Skeletal muscle cell (primary cell): ENCODE measurements around the gene MYH10.

Source experiments
- DNase-seq: peaks from one replicate; pipeline ENCODE4 v3.0.0-alpha.2; 2010; ENCODE audit warnings: low read depth
- H3K4me3 ChIP-seq: 2 replicates; pipeline ENCODE4 v1.5.1; 2011; ENCODE audit warnings: low read depth, mild to moderate bottlenecking, control low read depth, low read length, moderate library complexity

The MYH10 gene

DNA sequence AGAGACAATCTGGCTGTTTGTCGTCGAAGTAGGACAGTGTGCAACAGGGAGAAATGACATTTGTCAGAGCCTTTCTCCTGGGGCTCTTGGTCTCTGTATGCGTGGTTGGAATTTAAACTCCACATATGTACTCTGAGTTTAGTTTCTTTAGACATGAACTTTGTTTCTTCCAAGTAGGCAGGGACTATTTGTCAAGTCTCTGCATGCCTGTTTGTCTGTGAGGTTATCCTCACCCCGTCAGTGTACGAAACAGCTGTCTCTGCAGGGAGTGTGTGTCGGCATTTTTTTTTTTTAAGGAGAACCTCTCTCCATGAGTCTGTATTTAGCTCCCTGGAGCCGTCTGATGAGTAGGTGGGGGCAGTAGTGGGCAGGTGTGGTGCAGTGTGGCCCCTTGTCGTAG, 165.2 kb downstream of the MYH10 start:
- no peak overlapping the region for H3K4me3 ChIP-seq
- DNase-seq: no peak

DNA sequence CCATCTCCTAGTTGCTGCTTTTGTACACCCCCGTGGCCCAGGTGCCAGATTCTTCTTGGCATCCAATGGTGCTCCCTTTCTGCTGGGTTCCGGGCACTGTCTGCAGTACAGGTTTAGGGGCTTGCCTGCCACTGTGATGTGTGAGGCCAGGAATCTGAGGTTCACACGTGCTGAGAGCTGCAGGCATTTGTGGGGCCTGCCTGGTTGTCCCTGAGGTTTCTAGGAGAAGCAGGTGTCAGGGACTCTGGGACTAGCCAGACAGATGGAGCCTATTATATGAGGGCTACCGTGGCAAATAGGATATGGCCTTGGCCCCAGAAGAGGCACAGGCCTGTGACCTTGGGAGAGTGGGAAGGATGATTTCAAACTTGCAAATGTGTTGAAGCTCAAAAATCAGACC, 165.6 kb downstream of the MYH10 start:
- H3K4me3 ChIP-seq: no peak overlapping the region
- DNase-seq: no peak

DNA sequence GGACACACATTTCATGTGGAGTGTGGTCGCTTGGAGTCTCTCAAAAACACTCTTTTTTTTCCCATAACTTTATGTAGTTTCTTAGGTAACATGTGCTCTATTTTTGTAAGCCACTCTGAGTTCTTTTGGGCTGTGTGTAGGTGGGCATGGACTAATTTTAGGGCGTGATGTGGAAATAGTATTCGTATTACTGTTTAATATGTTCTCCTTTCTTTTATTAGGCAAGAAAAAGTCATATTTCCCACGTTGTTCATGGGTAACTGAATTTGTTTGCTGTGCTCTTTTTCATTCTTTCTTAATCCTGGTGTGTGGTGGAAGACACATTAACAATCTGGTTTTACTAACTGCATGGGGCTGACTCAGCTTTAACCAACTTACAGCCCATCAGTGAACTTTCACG, 167.4 kb downstream of the MYH10 start:
- DNase-seq: peak; percentile 20
- H3K4me3 ChIP-seq: no peak overlapping the region

DNA sequence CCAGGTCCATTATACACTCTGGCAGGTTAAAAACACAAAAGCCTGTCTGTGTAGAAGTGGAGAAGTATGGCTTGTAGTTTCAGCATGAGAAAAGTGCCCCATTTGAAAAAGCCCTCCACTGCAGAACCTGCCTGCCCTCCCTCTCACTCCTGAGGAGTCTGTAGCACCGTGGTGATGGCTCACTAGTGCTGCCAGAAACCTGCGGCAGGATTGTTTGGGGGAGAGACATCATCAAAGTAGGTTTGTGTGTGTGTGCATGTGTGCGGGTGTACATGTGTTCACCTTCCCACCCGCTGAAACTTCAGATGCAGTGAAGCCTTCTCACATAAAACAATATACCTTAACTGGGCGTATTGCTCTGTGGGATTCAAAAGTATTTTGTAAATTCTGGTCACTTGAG, 168.0 kb downstream of the MYH10 start:
- no peak overlapping the region for H3K4me3 ChIP-seq
- DNase-seq: no peak

DNA sequence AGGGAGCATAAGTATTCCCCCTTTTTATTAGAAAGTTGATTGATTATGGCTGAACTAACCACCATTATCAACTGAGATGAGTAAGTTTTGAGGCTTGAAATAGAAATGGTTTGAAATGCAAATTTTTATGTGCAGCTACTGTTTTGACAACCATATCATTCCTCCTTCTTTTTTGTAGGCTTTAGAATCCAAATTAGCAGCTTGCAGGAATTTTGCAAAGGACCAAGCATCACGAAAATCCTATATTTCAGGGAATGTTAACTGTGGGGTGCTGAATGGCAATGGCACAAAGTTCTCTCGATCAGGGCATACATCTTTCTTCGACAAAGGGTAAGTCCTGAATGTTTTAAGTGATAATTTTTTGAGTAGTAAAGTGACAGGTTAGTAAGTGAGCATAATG, 170.7 kb downstream of the MYH10 start:
- H3K4me3 ChIP-seq: no peak overlapping the region
- no peak for DNase-seq

DNA sequence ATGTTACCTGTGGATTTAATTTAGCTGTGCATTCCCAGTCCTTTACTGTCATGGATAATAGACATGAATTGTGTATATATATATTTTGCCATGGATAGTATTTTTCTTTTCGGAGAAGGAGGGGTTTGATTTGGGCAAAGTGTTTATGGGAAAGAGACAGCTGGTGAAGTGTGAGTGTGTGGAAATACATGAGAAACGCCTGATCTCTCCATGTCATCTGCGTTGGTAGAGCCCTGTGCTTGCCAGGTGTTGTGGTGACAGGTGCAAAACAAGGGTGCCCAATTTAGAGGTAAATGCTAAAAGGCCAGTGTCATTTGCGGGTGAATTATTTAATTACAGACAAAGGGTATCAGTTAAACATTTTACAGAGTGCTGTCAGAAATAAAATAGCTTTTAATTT, 171.4 kb downstream of the MYH10 start:
- H3K4me3 ChIP-seq: no peak overlapping the region
- no peak for DNase-seq

DNA sequence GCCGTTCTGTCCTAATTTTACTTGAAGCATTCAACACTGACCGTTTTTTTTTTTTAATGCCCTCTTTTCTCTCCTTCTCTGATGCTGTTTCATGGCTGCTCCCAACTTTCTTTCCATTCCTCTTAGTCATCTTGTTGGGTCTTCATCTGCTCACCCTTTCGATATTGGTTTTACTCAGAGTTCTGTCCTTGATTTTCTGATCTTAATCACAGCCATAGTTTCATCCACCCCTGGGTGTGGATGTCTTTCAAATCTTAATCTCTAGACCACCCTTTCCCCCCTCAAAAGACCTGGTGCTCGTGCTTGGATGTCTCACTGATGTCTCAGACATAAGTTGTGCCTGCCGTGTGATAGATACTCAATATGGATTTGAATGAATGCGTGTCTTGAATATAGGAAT, 172.4 kb downstream of the MYH10 start:
- no peak overlapping the region for H3K4me3 ChIP-seq
- DNase-seq: no peak

DNA sequence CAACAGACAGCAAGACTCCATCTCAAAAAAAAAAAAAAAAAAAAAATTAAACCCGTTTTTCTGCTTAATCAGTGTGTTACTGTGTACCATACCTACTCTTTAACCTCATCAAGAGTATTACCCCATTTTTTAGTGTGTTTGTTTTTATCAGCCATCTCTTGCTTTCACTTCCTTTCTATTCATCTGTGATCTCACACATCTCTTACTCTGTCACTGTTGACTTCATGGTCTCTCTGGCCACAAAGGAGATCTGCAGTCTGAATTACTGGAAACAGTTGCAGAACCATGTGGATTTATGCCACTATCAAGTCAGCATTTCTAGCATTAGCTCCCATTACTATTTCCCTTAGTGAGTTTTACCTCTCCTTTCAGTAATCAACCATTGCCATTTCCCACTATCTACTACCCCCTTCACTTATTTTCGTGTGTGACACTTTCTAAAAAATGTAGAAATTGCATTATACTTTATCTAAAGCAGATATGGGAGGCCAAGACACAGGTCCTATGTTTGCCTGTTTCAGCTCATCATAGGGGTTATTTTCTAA, 174.8 kb downstream of the MYH10 start:
- DNase-seq: no peak
- H3K4me3 ChIP-seq: no peak overlapping the region

DNA sequence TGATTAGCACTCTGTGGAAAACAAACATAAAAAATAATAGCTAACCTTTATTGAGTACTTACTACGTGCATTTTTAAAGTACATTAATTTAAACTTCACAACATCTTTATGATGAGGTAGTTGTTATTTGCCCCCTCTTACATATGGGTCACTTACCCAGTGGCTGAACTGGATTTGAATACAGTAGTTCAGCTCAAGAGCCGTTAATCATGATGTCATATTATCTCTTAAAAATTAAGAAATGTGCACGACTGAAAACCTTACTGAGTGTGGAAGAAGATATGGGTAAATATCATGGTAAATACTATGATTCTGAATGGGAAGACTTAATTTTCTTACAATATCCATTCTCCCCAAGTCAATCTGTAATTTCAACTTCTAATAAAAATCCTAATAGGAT, 177.2 kb downstream of the MYH10 start:
- H3K4me3 ChIP-seq: no peak overlapping the region
- no peak for DNase-seq

DNA sequence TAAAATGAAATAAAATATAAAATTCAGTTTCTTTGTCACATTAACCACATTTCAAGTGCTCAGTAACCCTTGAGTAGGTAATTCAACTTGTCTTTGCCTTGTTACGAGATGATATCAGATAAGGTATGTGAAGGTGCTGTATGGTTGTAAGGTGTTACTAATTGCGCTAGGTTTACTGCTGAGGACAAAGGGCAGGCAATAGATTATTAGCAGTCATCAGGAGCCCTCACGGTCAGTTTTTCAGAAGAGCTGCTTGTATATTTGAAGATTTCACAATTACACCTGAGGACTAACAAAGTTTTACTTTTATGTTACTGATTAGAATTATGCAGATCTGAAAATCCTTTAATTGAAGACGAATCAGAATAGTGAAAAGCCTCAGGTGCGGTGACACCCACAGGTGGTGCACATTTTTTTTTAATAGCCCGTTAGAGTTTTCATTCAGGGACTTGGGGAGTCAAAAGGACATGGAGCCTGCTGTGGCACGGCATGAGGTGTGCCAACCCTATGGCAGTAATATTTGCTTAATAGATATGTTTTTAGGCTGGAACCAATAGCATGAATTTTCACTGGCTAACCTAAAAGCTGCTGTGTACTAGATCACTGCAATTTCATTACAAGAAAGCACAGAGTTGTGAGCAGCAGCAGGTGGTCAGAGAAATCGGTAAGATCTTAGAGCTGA, 178.5 kb downstream of the MYH10 start:
- no peak overlapping the region for H3K4me3 ChIP-seq
- DNase-seq: no peak

DNA sequence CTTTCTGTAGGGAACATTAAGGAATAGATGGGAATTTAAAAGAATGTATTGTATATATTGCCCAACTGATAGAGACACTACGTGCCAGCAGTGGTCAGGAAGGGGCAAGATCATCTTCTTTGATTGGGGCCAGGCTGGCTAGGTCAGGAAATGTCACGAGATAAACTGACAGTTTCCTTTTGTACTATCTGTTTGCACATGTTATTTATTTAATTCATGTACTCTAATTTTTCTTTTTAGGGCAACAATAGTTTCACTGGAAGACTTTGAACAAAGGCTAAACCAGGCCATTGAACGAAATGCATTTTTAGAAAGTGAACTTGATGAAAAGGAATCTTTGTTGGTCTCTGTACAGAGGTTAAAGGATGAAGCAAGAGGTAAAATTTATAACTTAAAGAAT, 182.2 kb downstream of the MYH10 start:
- DNase-seq: no peak
- H3K4me3 ChIP-seq: no peak overlapping the region

DNA sequence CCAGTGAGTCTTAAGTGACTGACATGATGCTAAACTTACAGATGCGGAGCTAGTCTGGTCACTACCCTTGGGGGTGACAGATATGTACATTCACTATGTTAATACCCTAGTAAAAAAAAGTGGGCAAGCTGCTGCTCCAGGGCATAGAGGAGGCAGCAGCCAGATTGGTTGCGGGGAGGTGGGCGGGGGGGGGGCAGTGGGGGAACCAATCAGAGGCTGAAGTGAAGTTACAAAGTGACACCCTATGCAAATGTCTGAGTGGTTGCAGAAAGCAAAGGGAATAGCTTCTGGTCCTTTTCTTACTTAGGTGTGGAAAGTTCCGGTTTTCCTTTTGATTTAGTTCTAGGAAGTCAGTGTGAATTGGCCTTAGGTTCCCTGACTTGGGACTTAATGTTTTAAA, 182.7 kb downstream of the MYH10 start:
- no peak for DNase-seq
- no peak overlapping the region for H3K4me3 ChIP-seq

DNA sequence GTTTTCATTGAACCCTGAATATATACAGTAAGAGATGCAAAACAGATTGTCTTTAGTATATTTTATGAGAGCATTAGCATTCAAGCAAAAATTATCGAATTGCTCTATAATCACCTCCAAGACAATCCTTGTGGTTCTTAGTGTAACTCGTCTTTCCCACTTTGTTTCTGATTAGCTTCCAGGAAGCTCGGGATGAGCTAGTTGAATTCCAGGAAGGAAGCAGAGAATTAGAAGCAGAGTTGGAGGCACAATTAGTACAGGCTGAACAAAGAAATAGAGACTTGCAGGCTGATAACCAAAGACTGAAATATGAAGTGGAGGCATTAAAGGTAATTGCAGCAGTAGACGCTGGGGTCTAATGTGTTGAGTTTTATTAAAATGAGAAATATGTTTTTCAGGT, 185.0 kb downstream of the MYH10 start:
- H3K4me3 ChIP-seq: no peak overlapping the region

DNA sequence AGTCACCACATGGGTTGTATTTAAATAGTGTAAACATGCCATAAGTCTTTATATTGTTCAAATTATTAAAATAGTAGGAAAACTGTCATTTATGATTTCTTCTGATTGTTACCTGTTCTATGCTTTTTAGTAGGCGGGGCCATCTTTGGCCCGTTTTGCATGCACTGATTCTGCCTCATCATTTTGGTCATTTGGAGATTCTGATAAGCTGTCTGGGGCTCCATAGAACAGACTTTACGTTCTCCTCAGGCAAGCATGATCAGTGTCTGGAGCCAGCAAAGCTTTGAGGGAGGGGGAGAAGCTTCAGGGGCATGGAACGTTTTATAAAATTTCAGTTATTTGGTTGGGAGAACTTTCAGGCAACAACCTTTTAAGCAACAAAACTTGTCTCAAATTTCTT, 186.0 kb downstream of the MYH10 start:
- H3K4me3 ChIP-seq: no peak overlapping the region

More for the DNA sequence above, 185.0 kb downstream of the MYH10 start:
- no peak for DNase-seq

DNA sequence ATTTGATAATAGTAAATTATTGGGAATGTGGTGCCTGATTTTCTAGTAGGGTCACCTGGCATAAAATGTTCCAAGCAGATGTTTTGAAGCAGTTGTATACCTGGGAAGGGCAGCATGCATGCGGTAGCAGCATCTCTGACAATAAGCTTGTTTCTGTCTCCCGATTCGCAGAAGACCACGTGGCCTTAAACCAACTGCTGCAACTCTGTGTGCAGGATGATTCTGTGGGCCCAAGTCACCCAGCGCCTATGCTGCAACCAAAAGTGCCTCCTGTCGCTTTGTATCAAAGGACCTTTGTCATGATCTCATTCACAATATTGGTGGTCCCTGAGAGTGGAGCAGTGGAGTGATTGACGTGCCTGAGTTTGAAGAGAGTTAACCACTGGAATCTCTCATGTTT, 186.8 kb downstream of the MYH10 start:
- no peak for DNase-seq
- H3K4me3 ChIP-seq: no peak overlapping the region

More for the DNA sequence above, 186.0 kb downstream of the MYH10 start:
- DNase-seq: no peak

DNA sequence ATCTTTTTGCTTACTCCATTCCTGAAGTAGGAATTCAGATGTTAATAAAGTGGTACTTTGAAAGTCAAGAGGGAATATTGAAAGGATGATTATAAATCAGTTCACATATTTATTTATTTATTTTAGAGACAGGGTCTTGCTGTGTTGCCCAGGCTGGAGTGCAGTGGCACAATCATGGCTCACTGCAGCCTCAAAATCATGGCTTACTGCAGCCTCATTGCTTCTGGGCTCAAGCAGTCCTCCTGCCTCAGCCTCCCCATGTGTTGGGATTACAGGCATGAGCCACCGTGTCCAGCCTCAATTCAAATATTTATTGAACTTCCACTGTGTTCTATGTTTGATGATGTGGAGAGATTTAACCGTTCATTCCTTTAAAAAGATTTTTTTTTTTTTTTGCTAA, 188.2 kb downstream of the MYH10 start:
- H3K4me3 ChIP-seq: no peak overlapping the region

DNA sequence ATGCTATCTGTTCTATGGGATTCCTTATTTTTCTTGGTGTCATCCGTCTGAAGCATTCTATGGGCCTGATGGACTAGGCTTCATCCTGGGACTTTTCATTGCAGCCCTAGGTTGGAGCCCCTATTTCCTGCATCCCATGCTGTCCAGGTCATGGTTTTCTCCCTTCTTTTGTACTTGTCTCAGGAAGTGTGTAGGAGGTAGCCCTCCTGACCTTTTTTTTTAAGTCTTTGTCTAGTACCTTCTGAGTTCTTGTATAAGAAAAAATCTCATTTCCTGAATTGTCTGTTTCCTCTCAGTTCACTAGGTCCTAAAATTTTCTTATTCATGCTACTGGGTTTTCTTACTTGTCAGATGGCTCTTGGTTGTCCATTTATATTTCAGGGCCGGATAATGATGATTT, 188.8 kb downstream of the MYH10 start:
- H3K4me3 ChIP-seq: no peak overlapping the region
- DNase-seq: no peak

More for the DNA sequence above, 188.2 kb downstream of the MYH10 start:
- no peak for DNase-seq

DNA sequence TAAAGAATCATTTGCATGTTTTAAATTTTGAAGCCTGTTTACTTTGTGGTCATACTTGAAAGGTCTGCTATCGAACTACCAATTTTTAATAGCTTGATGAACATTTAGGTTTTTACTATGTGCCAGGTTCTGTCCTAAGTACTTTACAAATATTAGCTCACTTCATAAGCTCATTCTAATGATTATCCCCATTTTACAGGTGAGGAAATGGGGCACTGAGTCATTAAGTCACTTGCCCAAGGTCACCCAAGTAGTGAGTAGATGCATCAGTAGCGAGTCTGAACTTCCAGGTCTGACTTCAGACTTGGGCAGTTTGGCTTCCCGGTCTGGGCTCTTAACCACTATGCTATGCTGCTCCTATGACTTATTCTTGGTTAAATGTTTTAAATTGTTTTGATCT, 190.8 kb downstream of the MYH10 start:
- no peak overlapping the region for H3K4me3 ChIP-seq

DNA sequence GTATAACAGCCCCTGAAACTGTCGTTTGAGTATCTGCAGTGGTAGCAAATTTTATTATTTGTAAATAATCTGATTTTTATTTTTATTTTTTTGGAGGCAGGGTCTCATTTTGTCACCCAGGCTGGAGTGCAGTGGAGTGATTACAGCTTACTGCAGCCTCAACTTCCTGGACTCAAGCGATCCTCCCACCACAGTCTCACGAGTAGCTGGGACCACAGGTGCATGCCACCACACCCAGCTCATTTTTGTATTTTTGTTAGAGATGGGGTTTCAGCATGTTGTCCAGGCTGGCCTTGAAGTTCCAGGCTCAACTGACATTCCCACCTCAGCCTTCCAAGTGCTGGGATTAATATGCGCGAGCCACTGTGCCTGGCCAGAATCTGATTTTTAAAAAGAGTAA, 192.1 kb downstream of the MYH10 start:
- no peak for DNase-seq
- no peak overlapping the region for H3K4me3 ChIP-seq

More for the DNA sequence above, 190.8 kb downstream of the MYH10 start:
- no peak for DNase-seq

DNA sequence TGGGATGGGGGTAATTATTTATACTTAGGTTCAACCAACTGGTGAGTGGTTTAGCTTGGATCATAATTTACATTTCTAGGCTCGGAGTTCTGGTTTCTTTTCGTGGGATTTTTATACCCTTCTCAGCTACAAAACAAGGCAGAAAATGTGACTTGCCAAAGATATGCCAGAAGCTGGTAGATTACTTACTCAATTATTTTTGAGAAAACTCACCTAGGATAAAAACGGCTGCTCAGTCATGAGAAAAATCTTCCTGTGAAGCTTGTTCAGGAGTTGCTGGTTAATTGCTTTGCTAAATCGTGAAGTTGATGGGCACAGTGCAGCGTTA, 193.7 kb downstream of the MYH10 start:
- no peak for DNase-seq
- H3K4me3 ChIP-seq: peak overlapping the region; percentile 93

DNA sequence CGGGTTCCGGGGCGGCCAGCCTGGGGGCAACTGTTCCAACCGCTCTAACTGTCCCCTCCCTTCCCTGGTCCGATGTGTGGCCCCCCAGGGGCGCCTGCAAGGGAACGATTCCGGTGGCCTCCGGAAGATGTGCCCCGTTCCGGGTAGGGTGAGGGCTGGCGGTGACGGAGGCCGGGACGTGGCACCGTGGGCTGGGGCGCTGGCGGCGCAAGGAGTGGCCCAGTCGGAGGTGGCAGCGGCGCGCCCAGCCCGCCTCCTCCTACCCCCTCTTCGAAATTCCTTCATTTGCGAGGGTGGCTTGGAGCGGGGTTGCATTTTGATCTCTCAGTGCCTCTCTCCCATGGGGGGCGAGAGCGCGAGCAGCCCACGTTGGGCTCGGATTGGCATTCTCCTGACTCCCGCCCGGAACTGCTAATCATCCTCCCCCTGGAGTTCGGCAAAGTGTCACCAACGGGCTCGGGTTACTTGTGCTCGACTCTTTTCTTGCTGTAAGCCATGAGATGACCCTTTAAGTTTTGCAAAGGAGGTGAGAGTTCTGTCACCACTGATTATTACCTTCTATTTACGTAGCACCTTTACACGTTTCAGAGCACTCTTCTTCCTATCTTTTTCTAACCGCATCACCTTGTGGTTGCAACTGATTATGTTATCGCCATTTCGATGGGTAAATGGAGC, 194.2 kb downstream of the MYH10 start:
- H3K4me3 ChIP-seq: peak overlapping the region; percentile 93
- DNase-seq: no peak
